GM19193 (cell line): ENCODE data around the gene MOB3B.

ENCODE experiments used
- POLR2A ChIP-seq: IDR thresholded peaks from 4 replicates; pipeline ENCODE4 v1.6.1; 2011; ENCODE audit not compliant: insufficient read depth, insufficient read length; ENCODE audit errors: extremely low read depth

The MOB3B gene

GRCh38 chr9:27511771-27512170, 17.8 kb downstream of the MOB3B start:
- no peak for TF ChIP-seq POLR2A

- TF ChIP-seq POLR2A: no peak
Observed at GRCh38 chr9:27510780-27511179, 18.8 kb downstream of the MOB3B start.

DNA sequence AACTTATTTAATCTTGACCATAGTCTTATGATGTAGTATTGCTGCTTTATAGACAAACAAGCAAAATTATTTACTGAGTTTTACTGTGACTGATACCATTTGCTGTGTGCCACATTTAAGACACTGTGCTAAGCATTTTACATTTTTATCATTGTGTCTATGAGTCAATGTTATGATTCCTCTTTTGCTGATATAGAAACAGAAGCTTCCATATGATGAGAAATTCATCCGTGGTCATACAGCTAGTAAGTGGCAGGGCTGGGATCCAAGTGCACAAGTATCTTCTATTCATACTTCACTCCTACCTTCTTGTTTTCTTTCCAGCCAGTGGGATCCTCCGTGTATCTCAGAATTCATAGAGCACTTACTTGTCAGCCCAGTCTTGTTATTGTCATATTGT, 22.6 kb downstream of the MOB3B start:
- no peak for TF ChIP-seq POLR2A

- TF ChIP-seq POLR2A: no peak
Observed at GRCh38 chr9:27505744-27506161, 23.9 kb downstream of the MOB3B start.

GRCh38 chr9:27504259-27504658, 25.4 kb downstream of the MOB3B start:
- no peak for TF ChIP-seq POLR2A

DNA sequence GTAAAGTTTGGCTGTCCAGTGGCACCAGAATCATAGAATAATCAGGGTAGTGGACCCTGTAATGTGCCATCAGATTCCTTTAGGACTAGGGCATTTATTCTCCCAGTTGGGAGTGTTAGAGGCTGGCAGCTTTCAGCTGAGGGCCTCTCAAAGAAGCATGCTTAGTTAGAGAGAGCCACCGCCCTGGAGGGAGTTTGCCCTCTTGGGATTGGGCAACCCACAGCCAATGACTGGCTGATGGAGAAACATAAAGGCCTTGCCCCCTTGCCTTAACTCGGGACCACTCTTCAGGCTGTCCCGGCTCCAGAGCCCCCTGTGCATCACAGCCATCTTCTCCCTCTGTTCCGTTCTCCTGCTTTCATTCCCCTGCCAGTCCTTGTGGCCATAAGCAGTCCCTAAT, 26.0 kb downstream of the MOB3B start:
- no peak for TF ChIP-seq POLR2A

- no peak for TF ChIP-seq POLR2A
Observed at GRCh38 chr9:27499451-27499850, 30.2 kb downstream of the MOB3B start.

GRCh38 chr9:27497883-27498417, 31.7 kb downstream of the MOB3B start:
- no peak for TF ChIP-seq POLR2A

- TF ChIP-seq POLR2A: no peak
Observed at GRCh38 chr9:27496135-27496504, 33.5 kb downstream of the MOB3B start.

GRCh38 chr9:27495480-27496134, 34.0 kb downstream of the MOB3B start:
- TF ChIP-seq POLR2A: no peak

- TF ChIP-seq POLR2A: no peak
Observed at GRCh38 chr9:27491154-27491553, 38.5 kb downstream of the MOB3B start.

GRCh38 chr9:27489087-27489876, 40.3 kb downstream of the MOB3B start:
- TF ChIP-seq POLR2A: no peak

DNA sequence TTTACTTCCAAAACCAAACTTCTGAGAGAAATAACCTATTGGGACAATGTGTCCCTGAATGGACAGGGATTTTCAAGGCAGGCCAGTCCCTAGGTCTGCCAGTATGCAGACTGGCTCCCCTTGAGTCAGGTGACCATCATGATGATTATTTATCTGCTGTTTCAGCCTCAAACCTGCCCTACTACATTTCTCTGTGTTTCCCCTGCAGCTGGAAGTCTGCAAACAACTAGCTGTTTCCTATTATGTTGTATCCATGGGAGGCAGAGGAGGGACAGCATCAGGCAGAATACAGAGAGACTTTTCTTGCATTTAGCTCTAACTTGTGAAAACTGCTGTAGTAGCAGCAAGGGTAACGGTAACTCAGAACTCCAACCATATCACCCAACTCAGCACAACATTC, 41.7 kb downstream of the MOB3B start:
- TF ChIP-seq POLR2A: no peak

GRCh38 chr9:27487128-27487640, 42.4 kb downstream of the MOB3B start:
- no peak for TF ChIP-seq POLR2A

GRCh38 chr9:27485158-27485557, 44.5 kb downstream of the MOB3B start:
- no peak for TF ChIP-seq POLR2A

GRCh38 chr9:27483576-27483975, 46.0 kb downstream of the MOB3B start:
- TF ChIP-seq POLR2A: no peak
